Measurements from ENCODE around the gene C11orf98. TPM values are rescaled to one million over a fixed set of nuclear protein-coding genes. Genes with fewer than 3 reads are reported as not detected.
"Not testable (repeated sequence)": the region's sequence is repeated elsewhere in the genome, so short reads cannot be mapped to it uniquely, and the experiment has no call there.

Gene C11orf98
- total RNA-seq, 1 donor from 2014 or later = 31.1 TPM

- intact Hi-C loops (cut with micrococcal nuclease) = no loop called here
- Histone ChIP-seq H3K27me3 (ENCODE audit: low read depth) (no peaks in the 10 kb centered on the region), H3K4me3 (peak overlapping the region; percentile 86), H3K9me3 (replicated peaks) (no peaks in the 10 kb centered on the region), H3K4me1 (peaks cover 24% of the 10 kb centered on the region), H3K36me3 (peaks cover 25% of the 10 kb centered on the region), H3K27ac (replicated peaks) (peak overlapping the region; percentile 92)
- no peak for TF ChIP-seq CTCF (IDR thresholded peaks at IDR 0.05; ENCODE audit: borderline replicate concordance)
- no peak for DNase-seq
Observed at GRCh38 chr11:62652161-62653006, 12.6 kb downstream of the C11orf98 start.

GRCh38 chr11:62650283-62650682 lies 14.7 kb downstream of the C11orf98 start:
- H3K27me3 ChIP-seq (ENCODE audit: low read depth); intact Hi-C loops (cut with micrococcal nuclease); H3K9me3 ChIP-seq (replicated peaks); H3K4me3 ChIP-seq; DNase-seq; H3K27ac ChIP-seq (replicated peaks): not testable (repeated sequence)
- H3K36me3 ChIP-seq = peaks cover 27% of the 10 kb centered on the region
- H3K4me1 ChIP-seq = peaks cover 43% of the 10 kb centered on the region

- Histone ChIP-seq H3K9me3 (replicated peaks) (no peaks in the 10 kb centered on the region), H3K4me3 (no peak overlapping the region), H3K4me1 (peaks cover 51% of the 10 kb centered on the region), H3K27ac (replicated peaks) (no peak overlapping the region), H3K27me3 (ENCODE audit: low read depth) (no peaks in the 10 kb centered on the region), H3K36me3 (peaks cover 29% of the 10 kb centered on the region)
- TF ChIP-seq CTCF (IDR thresholded peaks at IDR 0.05; ENCODE audit: borderline replicate concordance) = no peak
- intact Hi-C loops (cut with micrococcal nuclease) = no loop called here
- DNase-seq = no peak
Observed at GRCh38 chr11:62649486-62649885, 15.5 kb downstream of the C11orf98 start.

GRCh38 chr11:62648967-62649364 lies 16.0 kb downstream of the C11orf98 start:
- Histone ChIP-seq H3K27ac (replicated peaks) (no peak overlapping the region), H3K9me3 (replicated peaks) (no peaks in the 10 kb centered on the region), H3K4me1 (peaks cover 56% of the 10 kb centered on the region), H3K36me3 (peaks cover 34% of the 10 kb centered on the region), H3K4me3 (no peak overlapping the region), H3K27me3 (ENCODE audit: low read depth) (no peaks in the 10 kb centered on the region)
- no peak for TF ChIP-seq CTCF (IDR thresholded peaks at IDR 0.05; ENCODE audit: borderline replicate concordance)
- no peak for DNase-seq
- intact Hi-C loops (cut with micrococcal nuclease) = no loop called here

GRCh38 chr11:62648185-62648966 lies 16.6 kb downstream of the C11orf98 start:
- Histone ChIP-seq H3K4me1 (peaks cover 60% of the 10 kb centered on the region), H3K36me3 (peaks cover 40% of the 10 kb centered on the region), H3K9me3 (replicated peaks) (no peaks in the 10 kb centered on the region), H3K27ac (replicated peaks) (no peak overlapping the region), H3K27me3 (ENCODE audit: low read depth) (no peaks in the 10 kb centered on the region), H3K4me3 (no peak overlapping the region)
- no peak for TF ChIP-seq CTCF (IDR thresholded peaks at IDR 0.05; ENCODE audit: borderline replicate concordance)
- intact Hi-C loops (cut with micrococcal nuclease) = no loop called here
- no peak for DNase-seq

GRCh38 chr11:62647609-62648005 lies 17.4 kb downstream of the C11orf98 start:
- H3K4me1 ChIP-seq = peaks cover 61% of the 10 kb centered on the region
- TF ChIP-seq CTCF (IDR thresholded peaks at IDR 0.05; ENCODE audit: borderline replicate concordance) = no peak
- intact Hi-C loops (cut with micrococcal nuclease) = no loop called here
- no peak overlapping the region for H3K4me3 ChIP-seq
- H3K27ac ChIP-seq (replicated peaks) = no peak overlapping the region
- DNase-seq = no peak
- peaks cover 48% of the 10 kb centered on the region for H3K36me3 ChIP-seq
- H3K9me3 ChIP-seq (replicated peaks) = no peaks in the 10 kb centered on the region
- no peaks in the 10 kb centered on the region for H3K27me3 ChIP-seq (ENCODE audit: low read depth)

Measured in left ventricle myocardium inferior (tissue), 1 donor.